Sigmoid colon (tissue), 7 donors: ENCODE data around the gene ACBD3. TPM values are rescaled to one million over a fixed set of nuclear protein-coding genes. Genes with fewer than 3 reads are reported as not detected.

Experiments used
- DNase-seq: peaks from one replicate; pipeline ENCODE4 v3.0.0-alpha.2; 2019
- H3K27ac ChIP-seq, 4 donors: fragments of 200-600 bp; sonication (generic); one replicate each; pipeline ENCODE4 v1.5.1; 2016 to 2019; ENCODE audit warnings: mild to moderate bottlenecking in 1 of 4
- H3K27me3 ChIP-seq, 3 donors: fragments of 200-600 bp; sonication (generic); one replicate each; pipeline ENCODE4 v1.5.1; 2019; ENCODE audit warnings: mild to moderate bottlenecking in 1 of 3
- H3K36me3 ChIP-seq, 4 donors: fragments of 200-600 bp; sonication (generic); one replicate each; pipeline ENCODE4 v1.5.1; 2016 to 2019
- H3K4me1 ChIP-seq, 4 donors: fragments of 200-600 bp; sonication (generic); one replicate each; pipeline ENCODE4 v1.5.1; 2017 to 2019
- H3K4me3 ChIP-seq, 4 donors: fragments of 200-600 bp; sonication (generic); one replicate each; pipeline ENCODE4 v1.5.1; 2017 to 2019; ENCODE audit warnings: mild to moderate bottlenecking in 2 of 4, moderate library complexity in 1 of 4
- H3K9me3 ChIP-seq, 4 donors: fragments of 200-600 bp in 3 of 4; sonication (generic) in 3 of 4; one replicate each; pipeline versions ENCODE4 v1.5.1 to v1.6.1; 2013 to 2019
- CTCF ChIP-seq, 4 experiments: fragments of 450-650 bp in 3 of 4; fragments of 200-600 bp in 1 of 4; IDR thresholded peaks; one replicate each; pipeline ENCODE4 v1.5.1; 2016 to 2019; ENCODE audit warnings: antibody characterized with exemption in 4 of 4, mild to moderate bottlenecking in 3 of 4, moderate library complexity in 2 of 4
- EP300 ChIP-seq, 4 donors: sonication (generic); formaldehyde crosslinking; IDR thresholded peaks; one replicate each; pipeline ENCODE4 v1.6.1; 2017; ENCODE audit warnings: antibody characterized with exemption in 4 of 4
- POLR2A ChIP-seq, 2 donors: fragments of 450-650 bp; IDR thresholded peaks; one replicate each; pipeline ENCODE4 v1.6.1; 2016; ENCODE audit warnings: antibody characterized with exemption in 2 of 2, mild to moderate bottlenecking in 2 of 2, moderate library complexity in 2 of 2
- POLR2AphosphoS5 ChIP-seq, 4 donors: sonication (generic); formaldehyde crosslinking; IDR thresholded peaks; one replicate each; pipeline ENCODE4 v1.6.1; 2017; ENCODE audit warnings: antibody characterized with exemption in 4 of 4
- WGBS, 2 donors: extraction: QIAGEN DNeasy Blood & Tissue Kit; methylation state at CpG; one replicate each; pipeline ENCODE4 v1.1.7; 2013; 5-methylcytosine and 5-hydroxymethylcytosine counted together
- intact Hi-C: fragments of 100-400 bp; cut with DNase I; formaldehyde crosslinking; loops from one replicate; pipeline ENCODE4 v1.15.1; 2023
- polyA plus RNA-seq, 3 donors: library from polyadenylated mRNA; stranded (reverse); fragments of 200-250 nt; gene quantifications; one replicate each; pipeline ENCODE4 v1.2.3, GENCODE V29; 2013
- total RNA-seq, 4 donors: library from RNA; depleted of rRNA; stranded (reverse); fragments of >200 nt; gene quantifications; one replicate each; pipeline ENCODE4 v1.1.0, GENCODE V29; 2016
- donor health status: healthy with polysubstance abuse.
- donor health status: Bipolar disorder and iron deficiency.
- donor health status: healthy.

The ACBD3 gene
- total and polyA plus RNA-seq, 7 donors, result 23.7 to 37.8 (median 32.9) TPM

DNA sequence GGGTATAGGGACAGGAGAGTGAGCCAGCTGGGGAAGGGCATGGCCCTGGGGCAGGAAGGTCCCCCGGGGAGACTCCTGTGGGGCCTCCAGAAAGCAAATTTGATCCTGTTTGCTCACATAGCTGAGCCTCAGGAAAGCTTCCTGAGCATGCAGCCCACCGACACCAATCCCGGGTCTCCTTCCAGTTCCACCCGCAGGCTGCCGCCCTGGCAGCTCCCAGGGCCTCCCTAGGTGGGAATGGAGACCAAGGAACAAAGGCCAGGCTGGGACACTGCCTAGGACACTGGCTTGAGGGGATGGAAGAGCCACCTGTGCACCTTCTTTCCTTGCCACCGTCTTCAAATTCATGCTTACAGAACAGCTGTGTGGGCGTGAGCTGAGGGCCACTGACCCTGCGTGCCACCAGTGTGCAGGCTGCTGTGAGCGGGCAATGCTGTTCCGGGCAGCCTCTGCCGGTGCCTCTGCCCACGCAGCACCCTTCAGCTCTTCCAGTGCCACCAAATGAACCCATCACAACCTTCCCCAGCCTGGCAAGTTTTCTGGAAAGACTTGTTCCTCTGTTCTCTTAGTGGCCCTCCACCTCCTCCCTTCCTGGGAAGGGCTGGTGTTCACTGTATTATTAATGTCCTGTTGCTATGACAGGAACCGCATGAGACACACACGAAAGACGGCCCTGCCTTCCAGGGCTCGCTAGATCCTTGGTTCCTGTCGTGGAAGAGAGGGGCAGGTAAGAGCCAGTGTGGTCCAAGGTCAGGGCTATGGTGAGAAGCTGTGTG is 53.6 kb downstream of the ACBD3 start:
- 40 to 63% methylated on average over 17 of the region's 17 CpGs for WGBS, 2 donors
- Histone ChIP-seq H3K27me3 (no peaks in the 10 kb centered on the region), H3K27ac (no peak overlapping the region), H3K4me1 (peaks cover 0 to 20% (median 18%) of the 10 kb centered on the region in 4 donors), H3K9me3 (no peaks in the 10 kb centered on the region), H3K36me3 (no peaks in the 10 kb centered on the region), H3K4me3 (no peak overlapping the region)
- TF ChIP-seq POLR2A (IDR thresholded peaks at IDR 0.05) (no peak), POLR2AphosphoS5 (IDR thresholded peaks at IDR 0.05) (no peak), EP300 (IDR thresholded peaks at IDR 0.05) (no peak), CTCF (IDR thresholded peaks at IDR 0.05) (no peak)
- peak; percentile 39 for DNase-seq
- intact Hi-C loops, result loop anchor here (10.0 kb wide), 1 partner anchor 202 kb away; no protein-coding TSS in a partner anchor

GRCh38 chr1:226131639-226132038 is 54.9 kb downstream of the ACBD3 start:
- no peaks in the 10 kb centered on the region for H3K9me3 ChIP-seq
- no peak for TF ChIP-seq POLR2A (IDR thresholded peaks at IDR 0.05)
- TF ChIP-seq CTCF (IDR thresholded peaks at IDR 0.05), result no peak
- TF ChIP-seq EP300 (IDR thresholded peaks at IDR 0.05), result no peak
- TF ChIP-seq POLR2AphosphoS5 (IDR thresholded peaks at IDR 0.05), result no peak
- H3K36me3 ChIP-seq, result no peaks in the 10 kb centered on the region
- H3K27ac ChIP-seq, result no peak overlapping the region
- no peak overlapping the region for H3K4me3 ChIP-seq
- 95 to 96% methylated on average over 5 of the region's 5 CpGs for WGBS, 2 donors
- DNase-seq, result peak; percentile 35
- H3K4me1 ChIP-seq, result peaks cover 0 to 20% (median 18%) of the 10 kb centered on the region in 4 donors
- intact Hi-C loops, result loop anchor here (10.0 kb wide), 1 partner anchor 203 kb away; no protein-coding TSS in a partner anchor
- H3K27me3 ChIP-seq, result no peaks in the 10 kb centered on the region

- no peak overlapping the region for H3K4me3 ChIP-seq
- no peaks in the 10 kb centered on the region for H3K27me3 ChIP-seq
- DNase-seq, result no peak
- no peak overlapping the region for H3K27ac ChIP-seq
- H3K9me3 ChIP-seq, result no peaks in the 10 kb centered on the region
- 98 to 99% methylated on average over 2 of the region's 2 CpGs for WGBS, 2 donors
- TF ChIP-seq POLR2AphosphoS5 (IDR thresholded peaks at IDR 0.05) (no peak), EP300 (IDR thresholded peaks at IDR 0.05) (no peak), CTCF (IDR thresholded peaks at IDR 0.05) (no peak), POLR2A (IDR thresholded peaks at IDR 0.05) (no peak)
- H3K4me1 ChIP-seq, result peaks cover 0 to 3% (median 2%) of the 10 kb centered on the region in 4 donors
- intact Hi-C loops, result no loop called here
- H3K36me3 ChIP-seq, result no peaks in the 10 kb centered on the region
Measured at GRCh38 chr1:226129230-226129629, 57.3 kb downstream of the ACBD3 start.

- DNase-seq, result peak; percentile 35
- H3K27ac ChIP-seq, result peak overlapping the region in 1 of 4 donors; percentile 37
- WGBS, 2 donors, result 73 to 83% methylated on average over 8 of the region's 8 CpGs
- H3K36me3 ChIP-seq, result no peaks in the 10 kb centered on the region
- no peaks in the 10 kb centered on the region for H3K9me3 ChIP-seq
- H3K27me3 ChIP-seq, result no peaks in the 10 kb centered on the region
- H3K4me1 ChIP-seq, result no peaks in the 10 kb centered on the region
- intact Hi-C loops, result no loop called here
- TF ChIP-seq POLR2AphosphoS5 (IDR thresholded peaks at IDR 0.05), result no peak
- TF ChIP-seq EP300 (IDR thresholded peaks at IDR 0.05), result no peak
- TF ChIP-seq POLR2A (IDR thresholded peaks at IDR 0.05), result no peak
- no peak for TF ChIP-seq CTCF (IDR thresholded peaks at IDR 0.05)
- no peak overlapping the region for H3K4me3 ChIP-seq
Measured at GRCh38 chr1:226128487-226129075, 58.0 kb downstream of the ACBD3 start.
